ENCODE measurements around the gene MROH2B.
"Not testable (repeated sequence)": the region's sequence is repeated elsewhere in the genome, so short reads cannot be mapped to it uniquely, and the experiment has no call there.

The MROH2B gene

DNA sequence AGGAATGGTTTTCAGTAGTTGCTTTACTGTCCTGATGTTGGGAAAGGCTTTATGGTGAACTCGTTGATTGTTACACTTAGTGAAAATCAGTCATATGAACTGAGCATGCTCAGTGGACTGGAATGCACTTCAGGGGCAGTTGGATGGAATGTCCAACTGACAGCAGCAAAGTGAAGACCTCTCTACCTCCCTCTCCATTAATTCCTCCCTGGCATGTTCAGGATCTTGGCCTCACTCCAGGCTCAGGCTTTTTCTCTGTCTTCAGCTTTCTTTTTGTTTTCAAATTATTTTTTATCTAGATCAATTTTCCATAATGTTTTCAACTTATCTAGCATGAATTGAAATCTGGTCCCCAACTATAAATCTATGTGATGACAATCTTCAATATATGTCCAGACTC, at the start of gene MROH2B:
TSS of gene MROH2B (minus strand) at position 101 of the 400 bp plus-strand sequence. CDS start 490 bp downstream, outside the sequence.
- DNase-seq, result no peak

DNA sequence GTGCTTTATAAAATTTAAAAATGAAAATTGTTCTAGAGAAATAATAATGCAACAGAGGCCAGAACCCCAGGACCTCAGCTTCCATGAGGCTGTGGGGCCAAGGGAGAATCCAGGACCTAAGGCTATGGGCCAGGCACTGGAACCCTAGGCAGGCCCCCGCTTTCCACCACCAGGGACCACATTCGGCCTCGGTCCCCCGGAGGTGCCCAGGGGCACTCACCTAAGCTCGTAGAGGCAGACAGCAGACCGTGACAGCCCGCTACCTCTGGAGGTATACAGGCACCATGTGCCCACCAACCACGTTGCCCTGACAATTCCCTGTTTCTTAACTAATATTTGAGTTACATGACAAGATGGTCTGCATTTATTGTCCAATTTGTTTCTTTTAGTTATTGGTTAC, 49.5 kb upstream of the MROH2B start:
- no peak for DNase-seq

DNA sequence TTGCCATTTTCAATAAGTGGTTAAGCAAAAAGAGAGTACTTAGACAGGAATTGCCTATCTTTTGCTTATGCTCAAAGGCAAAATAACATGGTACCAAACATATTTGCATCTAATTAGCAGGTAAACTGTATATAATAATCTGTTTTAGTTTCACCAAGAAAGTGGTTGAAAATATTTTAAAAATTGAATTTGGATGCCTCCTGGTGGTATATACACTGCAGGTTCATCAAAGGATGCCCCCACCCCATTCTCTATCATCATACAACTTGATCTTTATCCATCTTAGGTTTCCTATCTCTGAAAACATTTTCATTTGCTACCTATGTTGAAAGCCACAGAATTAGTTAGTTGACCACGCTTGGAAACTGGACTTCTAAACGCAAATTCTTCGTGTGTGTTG, 47.0 kb upstream of the MROH2B start:
- DNase-seq, result no peak

DNA sequence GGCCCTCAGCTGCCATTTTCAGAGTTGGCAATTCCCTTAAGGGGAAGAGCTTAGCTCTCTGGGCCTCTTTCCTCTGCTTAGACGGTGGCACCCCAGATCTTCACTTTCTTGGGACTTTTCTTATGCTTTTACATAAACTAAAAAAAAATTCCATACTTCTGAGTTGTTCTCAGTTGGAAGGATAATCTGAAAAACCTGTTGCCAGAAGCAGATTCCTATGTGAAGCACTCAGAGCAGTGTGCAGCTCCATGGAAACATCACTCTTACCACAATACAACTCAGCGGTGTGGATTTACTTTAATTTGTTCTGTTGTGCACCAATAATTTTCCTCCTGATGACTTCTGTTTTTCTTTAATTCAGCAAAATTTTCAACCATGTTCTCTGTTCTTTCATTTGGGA, 44.1 kb upstream of the MROH2B start:
- no peak for DNase-seq

DNA sequence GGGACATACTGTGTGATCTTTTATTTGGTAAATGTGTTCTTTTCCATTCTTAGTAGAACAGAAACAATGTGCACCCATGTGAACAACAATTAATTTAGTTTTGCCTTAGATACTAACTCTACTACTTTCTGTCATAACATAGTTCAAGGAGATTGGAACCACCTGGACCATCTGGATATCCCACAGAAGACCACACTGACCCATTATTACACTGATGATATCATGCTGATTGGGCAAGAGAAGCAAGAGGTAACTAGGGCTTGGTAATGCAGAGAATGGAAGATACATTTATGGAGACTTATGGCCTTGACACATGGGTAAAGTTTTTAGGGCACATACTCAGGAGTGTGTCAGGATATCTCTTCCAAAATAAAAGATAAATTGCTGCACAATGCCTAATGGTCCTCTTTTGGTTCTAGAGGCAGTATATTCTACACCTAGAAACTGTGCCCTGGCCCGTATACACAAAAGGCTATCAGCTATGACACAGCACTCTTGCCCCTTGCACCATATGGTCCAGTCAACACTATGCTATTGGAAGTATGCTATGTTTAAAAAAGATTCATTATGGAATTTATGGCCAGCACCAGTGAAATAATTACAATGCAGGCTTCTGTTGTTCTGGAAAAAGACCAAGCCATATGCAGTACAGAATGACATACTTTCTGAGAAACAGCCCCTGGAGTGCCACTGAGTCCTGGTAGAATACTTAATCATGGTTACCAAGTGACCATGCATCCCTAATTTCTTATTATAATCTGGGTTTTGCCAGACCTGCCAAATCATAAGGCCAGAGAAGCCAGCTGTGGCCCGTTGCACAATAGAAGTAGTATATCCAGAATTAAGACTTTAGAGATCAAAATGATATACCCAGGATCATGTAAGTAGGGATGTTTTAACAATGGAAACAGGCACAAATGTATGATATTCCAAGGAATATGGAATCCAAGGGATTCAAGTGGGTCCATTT, 41.6 kb upstream of the MROH2B start:
- DNase-seq, result no peak

DNA sequence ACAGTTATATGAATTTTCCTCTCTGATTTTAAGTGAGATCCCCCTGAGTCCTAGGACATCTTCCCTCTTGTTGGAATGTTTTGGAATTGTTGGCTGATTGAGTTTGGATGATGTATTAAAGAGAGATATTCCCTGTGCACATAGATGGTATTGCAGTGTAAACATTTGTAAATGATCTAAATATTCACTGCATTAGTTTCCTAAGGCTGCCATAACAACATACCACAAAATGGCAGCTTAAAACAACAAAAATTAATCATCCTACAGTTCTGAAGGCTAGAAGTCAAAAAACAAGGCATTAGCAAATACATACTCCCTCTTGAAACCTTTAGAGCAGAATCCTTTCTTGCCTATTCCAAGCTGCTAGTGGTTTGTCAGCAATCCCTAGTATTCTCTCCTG, 38.0 kb upstream of the MROH2B start:
- no peak for DNase-seq

DNA sequence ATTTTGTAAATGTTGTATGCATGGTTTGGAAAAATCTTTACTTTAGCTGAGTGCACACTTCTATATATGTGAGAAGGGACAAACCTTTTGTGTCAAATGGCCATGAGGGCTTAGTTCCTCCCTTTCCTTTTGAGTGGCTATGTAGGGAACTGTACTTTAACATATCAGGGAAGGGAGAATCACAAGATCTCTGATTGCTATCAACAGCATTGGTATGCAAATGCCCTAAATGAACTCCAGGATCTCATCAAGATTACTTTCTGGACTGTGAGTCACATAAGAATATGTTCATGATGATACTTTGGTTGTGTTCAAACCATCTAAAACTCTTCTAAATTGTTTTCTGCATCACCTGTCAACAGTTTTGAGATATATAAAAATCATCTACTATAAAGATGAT, 31.2 kb upstream of the MROH2B start:
- no peak for DNase-seq

DNA sequence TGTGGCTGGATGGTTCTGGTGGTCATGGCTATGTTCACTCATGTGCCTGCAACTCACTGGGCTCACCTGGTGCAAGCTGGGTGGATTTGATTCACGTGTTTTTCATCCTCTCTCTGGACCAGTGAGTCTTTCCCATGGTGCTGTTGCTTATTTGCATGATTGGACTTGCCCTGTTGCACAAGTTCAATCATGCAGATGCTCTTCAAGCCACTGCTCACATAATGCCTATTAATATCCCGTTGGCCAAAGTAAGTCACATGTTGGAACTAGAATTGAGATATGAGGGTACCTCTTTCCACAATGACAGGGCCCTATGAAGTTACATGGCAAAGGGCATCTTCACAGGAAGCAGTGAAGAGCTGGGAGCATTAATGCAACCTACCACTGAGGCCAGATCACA, 26.5 kb upstream of the MROH2B start:
- DNase-seq, result no peak

DNA sequence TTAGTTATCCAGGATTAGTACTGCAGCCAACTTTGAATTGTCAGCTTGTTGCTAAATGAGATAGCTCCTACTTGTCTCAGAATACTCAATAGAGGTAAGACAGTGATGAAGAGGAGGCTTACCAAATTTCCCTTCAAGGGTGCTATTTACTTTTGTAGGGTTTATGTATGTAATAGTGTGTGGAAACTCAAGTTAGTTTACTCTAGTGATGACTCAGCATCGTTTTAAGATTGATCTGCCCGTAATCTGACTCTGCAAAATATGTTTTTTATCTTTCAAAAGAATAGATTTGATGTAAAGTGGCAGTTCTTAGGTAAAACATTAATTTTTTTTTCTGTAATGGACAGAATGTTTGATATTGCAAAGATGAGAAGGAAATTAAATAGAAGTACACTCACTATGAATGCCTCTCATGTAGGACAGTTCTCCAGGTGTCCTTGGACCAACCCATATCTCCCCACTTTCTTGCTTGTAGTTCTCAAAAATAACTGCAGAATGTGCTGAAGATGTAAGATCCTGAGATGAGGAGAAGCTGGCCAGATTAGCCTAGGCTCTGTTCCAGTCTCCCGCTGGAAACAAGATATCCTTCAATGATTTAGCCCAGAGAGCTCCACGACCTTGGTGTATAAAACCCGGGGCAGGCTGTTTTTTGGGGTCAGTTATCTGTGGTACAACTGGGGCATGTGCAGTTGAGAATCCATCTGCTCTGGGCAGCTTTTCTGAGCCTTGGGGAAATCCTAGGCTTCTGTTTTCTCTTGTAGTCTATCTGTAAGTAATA, 24.4 kb upstream of the MROH2B start:
- DNase-seq, result no peak

DNA sequence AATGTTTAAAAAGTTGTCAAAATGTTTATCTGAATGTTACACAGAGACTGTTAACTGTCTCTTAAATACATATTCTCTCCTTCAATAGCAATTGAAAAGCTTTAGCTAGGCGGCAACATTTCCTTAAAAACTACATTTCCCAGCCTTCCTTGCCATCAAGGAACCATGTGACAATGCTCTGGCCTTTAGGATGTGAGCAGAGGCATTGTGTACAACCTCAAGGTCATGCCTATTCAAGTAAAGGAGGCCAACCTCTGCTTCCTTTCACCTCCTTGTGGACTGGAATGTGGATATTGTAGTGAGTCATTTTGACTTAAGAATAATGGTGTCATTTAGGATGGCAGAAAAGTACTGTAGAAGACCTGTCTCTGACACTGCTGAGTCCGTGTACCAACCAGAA, 23.7 kb upstream of the MROH2B start:
- DNase-seq, result no peak

DNA sequence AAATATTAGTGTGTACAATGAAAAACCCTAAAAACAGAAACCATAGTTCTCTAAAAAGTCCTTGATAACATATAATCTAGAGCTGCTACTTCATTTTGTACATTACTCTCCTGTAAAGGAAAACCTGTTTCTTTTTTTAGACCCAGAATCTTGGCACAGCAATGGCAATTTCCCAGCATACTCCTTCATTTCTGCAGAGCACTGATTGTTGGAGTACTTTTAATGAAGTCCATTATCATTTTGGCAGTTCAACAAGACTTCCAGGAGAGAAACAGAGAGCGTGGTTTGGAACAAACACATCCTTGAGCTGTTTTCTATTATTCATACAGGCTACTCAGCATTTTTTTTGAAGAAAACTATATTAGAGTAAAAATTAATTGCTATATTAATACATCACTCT, 22.7 kb upstream of the MROH2B start:
- DNase-seq, result no peak

DNA sequence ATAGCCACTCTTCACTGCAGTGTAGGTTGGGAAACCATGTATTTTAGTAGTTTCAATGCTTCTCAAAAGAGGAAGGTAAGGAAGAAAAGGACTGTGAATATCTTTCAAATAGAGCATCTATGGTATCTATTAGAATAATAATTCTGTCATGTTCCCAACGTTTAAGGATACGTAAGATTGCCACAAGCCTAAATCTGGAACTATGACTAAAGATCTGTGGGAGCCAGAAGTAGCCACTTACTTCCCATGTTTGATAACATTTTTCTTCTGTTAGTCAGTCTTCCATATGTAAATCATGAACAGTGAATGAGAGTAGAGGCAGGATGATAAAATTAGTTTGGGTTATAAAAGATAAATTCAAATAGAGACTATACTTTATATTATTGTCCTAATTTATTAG, 16.3 kb upstream of the MROH2B start:
- no peak for DNase-seq

DNA sequence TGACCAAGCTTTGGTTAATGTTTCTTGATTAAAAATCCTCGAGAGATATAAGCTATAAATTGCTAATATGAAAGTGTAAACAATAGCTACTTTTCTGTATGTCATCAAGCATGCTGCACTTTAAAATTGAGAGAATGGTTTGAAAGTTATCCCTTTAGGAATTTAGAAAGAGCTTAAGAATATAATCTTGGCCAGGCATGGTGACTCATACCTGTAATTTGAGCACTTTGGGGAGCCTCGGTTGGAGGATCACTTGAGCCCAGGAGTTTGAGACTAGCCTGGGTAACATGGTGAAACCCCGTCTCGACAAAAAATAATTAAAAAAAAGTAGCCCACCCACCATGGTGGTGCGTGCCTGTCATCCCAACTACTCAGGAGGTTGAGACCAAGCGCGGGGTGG, 12.2 kb upstream of the MROH2B start:
- no peak for DNase-seq

DNA sequence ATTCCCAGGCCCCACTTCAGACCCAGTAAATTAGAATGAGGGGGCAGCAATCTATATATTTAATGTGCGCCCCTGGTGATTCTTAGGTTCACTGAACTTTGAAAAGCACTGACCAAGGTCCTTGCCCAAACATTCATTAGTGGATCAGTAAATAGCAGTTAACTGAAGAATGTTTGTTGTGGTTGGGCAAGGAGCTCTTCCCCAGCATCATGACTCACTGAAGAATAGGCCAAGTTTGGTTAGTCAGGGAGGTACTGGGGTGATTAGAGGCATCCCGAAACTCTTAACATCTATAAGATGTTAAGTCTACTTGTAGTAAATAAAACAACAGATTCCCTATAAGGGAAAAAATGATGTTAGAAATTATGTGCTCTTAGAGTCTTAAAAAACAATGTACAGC, 833 bp upstream of the MROH2B start:
- DNase-seq, result no peak

DNA sequence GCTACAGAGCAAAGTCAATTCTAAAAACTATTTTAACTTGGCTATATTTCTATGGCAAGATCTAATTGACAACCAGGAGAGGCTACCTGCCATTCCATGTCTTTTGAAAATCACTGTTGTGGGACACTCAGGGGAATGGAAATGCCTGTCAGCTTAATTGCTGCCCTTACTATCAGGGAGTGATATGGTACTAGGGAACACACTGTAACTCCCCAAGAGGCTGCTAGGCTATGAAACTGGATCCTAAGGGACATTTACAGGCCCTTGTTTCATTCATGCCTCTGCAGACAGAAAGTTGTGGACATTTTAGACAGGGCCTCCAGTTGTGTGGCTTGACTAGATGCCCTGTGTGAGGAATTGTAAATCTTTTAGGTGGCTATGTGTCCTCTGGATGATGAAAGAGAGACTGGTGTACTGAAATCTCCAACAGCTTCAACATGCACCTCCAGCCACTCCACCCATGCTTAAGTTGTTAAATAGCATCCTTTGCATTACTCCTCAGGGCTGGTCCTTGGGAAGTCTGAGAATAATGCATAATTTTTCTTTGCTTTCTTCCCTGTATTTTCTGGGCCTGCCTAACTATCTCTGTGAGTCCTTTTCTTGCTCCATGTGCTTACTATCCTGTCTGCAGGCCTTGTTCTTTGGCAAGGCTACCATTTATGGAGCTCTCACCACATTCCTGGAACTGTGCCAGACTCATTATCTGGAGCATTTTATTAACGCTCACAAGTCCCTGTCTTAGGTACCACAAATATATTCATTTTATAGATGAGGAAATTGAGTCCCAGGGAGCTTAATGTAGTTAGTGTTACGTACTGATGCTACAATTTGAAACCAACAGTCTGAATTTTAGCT, 3.2 kb downstream of the MROH2B start:
- DNase-seq, result no peak

DNA sequence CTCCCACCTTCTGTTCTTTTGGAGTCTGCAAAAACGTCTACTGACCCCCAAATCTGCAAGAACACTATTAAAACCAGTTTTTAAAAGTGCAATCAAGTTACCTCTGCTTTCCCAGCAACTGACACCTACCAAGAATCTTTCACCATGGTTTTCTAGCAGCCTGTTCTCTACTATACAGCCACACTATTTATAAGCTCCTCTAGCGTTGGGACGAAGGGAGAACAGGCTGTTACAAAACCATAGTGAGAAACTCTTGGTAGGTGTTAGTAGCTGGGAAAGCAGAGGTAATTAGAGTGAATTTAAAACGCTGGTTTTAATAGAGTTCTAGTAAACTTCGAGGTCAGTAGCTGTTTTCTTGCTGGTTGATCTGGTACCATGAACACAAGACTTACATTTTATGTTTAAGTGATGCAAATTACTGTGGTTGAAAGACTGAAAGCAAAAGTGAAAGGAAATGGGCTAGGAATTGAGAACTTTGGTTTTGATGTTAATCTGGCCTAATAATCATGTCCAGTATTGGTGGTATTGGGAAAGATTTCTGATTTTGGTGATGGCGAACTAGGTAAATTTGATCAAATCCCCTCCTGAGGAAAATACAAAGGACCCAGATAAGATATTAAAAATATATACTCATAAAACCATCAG, 5.3 kb downstream of the MROH2B start:
- no peak for DNase-seq

DNA sequence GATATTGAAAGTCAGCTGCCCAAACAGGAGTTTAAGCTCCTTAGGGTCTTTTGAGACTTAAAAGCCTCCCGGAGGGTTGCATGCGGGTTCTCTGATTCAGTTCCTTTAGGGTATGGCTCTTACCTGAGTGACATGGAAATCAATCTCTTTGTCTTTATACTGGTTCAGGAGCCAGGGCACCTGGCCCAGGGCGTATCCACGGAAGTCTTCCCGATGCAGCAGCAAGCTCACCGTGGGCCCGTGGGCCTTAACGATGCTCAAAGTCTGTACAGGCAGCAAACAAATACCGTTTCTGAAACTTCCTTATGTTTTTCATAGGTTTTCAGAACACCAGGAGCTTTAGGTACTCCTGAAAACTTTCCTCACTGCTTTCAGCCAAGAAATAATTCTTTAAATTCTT, 13.2 kb downstream of the MROH2B start:
- no peak for DNase-seq

DNA sequence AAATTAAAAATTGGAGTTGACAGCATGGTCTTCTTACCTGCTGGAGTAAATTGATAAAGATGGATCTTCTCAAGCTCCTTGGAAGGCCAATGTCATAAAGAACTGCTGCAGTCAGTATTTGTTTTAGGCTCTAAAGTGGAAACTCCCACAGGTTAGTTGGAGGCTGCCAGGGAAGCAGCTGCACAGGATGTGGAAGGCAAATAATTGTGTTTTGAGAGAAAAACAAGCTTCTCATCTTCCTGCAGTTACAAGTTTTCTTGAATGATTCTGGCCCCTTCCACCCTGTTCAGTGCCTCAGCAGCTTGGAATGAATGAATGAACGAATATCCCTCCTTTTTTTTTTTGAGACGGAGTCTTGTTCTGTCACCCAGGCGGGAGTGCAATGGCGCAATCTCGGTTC, 13.9 kb downstream of the MROH2B start:
- DNase-seq, result no peak

DNA sequence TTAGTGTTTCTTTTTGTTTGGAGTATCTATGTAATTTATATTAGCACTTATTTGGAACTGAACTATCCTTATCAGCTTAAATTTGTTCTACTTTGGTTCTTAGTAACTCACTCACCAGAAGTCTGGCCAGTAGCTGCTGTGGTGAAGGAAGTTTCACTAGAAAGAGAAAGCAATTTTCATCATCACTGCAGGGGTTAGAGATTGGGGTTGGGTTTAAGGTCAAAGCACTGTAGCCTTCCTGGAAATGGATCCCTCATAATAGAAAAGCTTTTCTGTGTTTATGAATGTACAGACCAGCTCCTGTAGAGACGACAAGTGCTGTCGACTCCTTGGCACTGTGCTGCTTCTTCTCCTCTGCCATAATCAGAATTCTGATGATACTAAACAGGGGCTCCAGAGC, 22.2 kb downstream of the MROH2B start:
- no peak for DNase-seq

DNA sequence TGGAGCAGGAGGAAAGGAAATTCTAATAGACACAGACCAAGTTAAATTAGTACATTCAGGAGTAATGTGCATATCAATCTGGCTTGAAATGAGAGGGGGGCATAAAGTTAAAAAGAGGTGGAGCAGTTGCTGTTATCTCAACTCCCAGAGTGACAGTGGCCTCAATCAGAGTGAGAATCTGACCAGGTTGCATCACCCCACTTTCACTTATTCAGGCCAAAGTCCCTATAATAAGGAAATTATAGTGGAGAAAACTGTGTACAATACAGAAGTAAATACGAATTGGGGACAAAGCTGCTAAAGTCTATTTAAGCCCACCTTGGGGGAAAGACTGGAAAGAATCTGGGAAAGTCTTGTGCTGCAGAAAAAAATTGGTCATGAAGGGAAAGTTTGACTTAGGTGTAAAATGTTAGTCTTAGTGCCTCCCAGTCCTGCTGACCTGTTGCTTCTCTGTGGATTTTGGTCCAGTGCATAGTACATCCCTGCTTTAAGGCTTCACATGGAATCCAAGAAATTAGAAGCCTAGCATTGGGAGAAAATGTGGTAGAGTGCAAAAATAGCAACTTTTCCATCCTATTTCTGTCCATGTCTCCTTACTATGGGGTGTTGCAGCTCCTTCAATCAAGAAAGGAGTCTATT, 27.9 kb downstream of the MROH2B start:
- no peak for DNase-seq

DNA sequence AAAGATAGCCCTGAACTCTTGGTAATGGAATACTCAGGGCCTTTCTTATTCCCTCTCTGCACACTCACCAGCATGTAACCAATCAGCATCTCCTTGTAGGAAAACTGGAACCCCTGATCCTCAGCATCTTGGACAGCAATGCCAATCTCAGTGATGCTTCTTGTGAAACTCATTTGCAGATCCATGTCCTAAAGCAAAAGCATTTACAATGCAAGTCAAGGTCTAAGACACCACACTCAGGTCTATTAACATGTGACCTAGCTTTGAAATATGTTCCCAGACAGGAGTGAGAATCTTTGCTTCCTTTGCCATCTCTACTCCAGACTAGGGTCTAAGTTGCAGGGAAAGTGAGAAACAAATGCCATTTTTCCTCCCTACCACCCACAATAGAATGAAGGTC, 38.2 kb downstream of the MROH2B start:
- DNase-seq, result no peak

DNA sequence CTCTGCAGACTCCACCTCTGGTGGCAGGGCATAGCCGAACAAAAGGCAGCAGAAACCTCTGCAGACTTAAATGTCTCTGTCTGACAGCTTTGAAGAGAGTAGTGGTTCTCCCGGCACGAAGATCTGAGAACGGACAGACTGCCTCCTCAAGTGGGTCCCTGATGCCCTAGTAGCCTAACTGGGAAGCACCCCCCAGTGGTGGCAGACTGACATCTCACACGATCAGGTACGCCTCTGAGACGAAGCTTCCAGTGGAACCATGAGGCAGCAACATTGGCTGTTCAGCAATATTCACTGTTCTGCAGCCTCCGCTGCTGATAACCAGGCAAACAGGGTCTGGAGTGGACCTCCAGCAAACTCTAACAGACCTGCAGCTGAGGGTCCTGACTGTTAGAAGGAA, 48.5 kb downstream of the MROH2B start:
- not testable (repeated sequence) for DNase-seq

Data from SW 1271 (cell line).